A673 (cell line): ENCODE results near the gene KCNIP4. TPM values are rescaled to one million over a fixed set of nuclear protein-coding genes. Genes with fewer than 3 reads are reported as not detected.

ENCODE experiments used
- BruUV-seq: library from RNA; stranded (reverse); fragments of 400-500 nt; replicated peaks from 2 replicates; lab custom pipeline; 2021; lab: Mats Ljungman, UMichigan
- CTCF ChIA-PET: fragments of 300-600 bp; sonication (Branson Sonifier 250); formaldehyde crosslinking; loops from one replicate; lab custom pipeline; 2022; ENCODE audit warnings: antibody characterized with exemption; lab: Charles Lee
- POLR2A ChIA-PET: fragments of 300-600 bp; sonication (Branson Sonifier 250); formaldehyde crosslinking; loops from one replicate; lab custom pipeline; 2022; ENCODE audit warnings: antibody characterized with exemption; ENCODE audit not compliant: low non-redundant PET; lab: Charles Lee
- DNase-seq: peaks from one replicate; pipeline ENCODE4 v3.0.0-alpha.2; 2015; ENCODE audit warnings: low spot score
- H3K27ac ChIP-seq: fragments of 200-600 bp; sonication (generic); 2 replicates; pipeline ENCODE4 v1.5.1; 2016; ENCODE audit warnings: mixed run types, low read depth, mild to moderate bottlenecking, mixed read lengths, antibody characterized with exemption, low read length; ENCODE audit not compliant: poor library complexity, severe bottlenecking
- H3K27me3 ChIP-seq: fragments of 200-600 bp; sonication (generic); replicated peaks from 2 replicates; pipeline ENCODE4 v1.6.1; 2017; ENCODE audit warnings: mixed run types, low read depth, mild to moderate bottlenecking, mixed read lengths, antibody characterized with exemption, low read length; ENCODE audit not compliant: insufficient read depth, poor library complexity
- H3K36me3 ChIP-seq: fragments of 200-600 bp; sonication (generic); 2 replicates; pipeline ENCODE4 v1.6.1; 2016; ENCODE audit warnings: mixed run types, mild to moderate bottlenecking, mixed read lengths, antibody characterized with exemption, low read length; ENCODE audit not compliant: insufficient read depth, poor library complexity, severe bottlenecking
- H3K4me1 ChIP-seq: fragments of 200-600 bp; sonication (generic); 2 replicates; pipeline ENCODE4 v1.6.1; 2017; ENCODE audit warnings: mixed run types, mild to moderate bottlenecking, mixed read lengths, antibody characterized with exemption, low read length; ENCODE audit not compliant: insufficient read depth, poor library complexity, severe bottlenecking
- H3K4me3 ChIP-seq: fragments of 200-600 bp; sonication (generic); 2 replicates; pipeline ENCODE4 v1.5.1; 2016; ENCODE audit warnings: low read depth, mixed run types, mild to moderate bottlenecking, mixed read lengths, low read length; ENCODE audit not compliant: poor library complexity, severe bottlenecking
- H3K9me3 ChIP-seq: fragments of 200-600 bp; sonication (generic); 2 replicates; pipeline ENCODE4 v1.6.1; 2016; ENCODE audit warnings: mixed run types, low read depth, mild to moderate bottlenecking, mixed read lengths, antibody characterized with exemption, low read length; ENCODE audit not compliant: poor library complexity, severe bottlenecking
- EZH2 ChIP-seq: fragments of 200-600 bp; sonication (generic); IDR thresholded peaks from 2 replicates; pipeline ENCODE4 v1.6.1; 2017; ENCODE audit warnings: borderline replicate concordance, low read depth, mild to moderate bottlenecking, mixed read lengths, antibody characterized with exemption, low read length; ENCODE audit not compliant: poor library complexity, severe bottlenecking
- intact Hi-C: fragments of 100-400 bp; cut with micrococcal nuclease; formaldehyde crosslinking; loops from one replicate; pipeline ENCODE4 v1.10.0; 2022; ENCODE audit not compliant: unreplicated experiment
- total RNA-seq: library from RNA; stranded (reverse); gene quantifications from 2 replicates; pipeline ENCODE4 v1.2.3, GENCODE V29; 2021
- TF ChIP-seq, protein P1 (sequence below): fragments of 300-800, 200-600 bp; sonication (generic); conservative IDR thresholded peaks from 2 replicates; pipeline ENCODE4 v1.5.1; 2017; ENCODE audit warnings: low read depth, mild to moderate bottlenecking, antibody characterized with exemption, low read length, moderate library complexity, mixed read lengths

The KCNIP4 gene
- total RNA-seq, 1 experiment from 2014 or later = not detected

DNA sequence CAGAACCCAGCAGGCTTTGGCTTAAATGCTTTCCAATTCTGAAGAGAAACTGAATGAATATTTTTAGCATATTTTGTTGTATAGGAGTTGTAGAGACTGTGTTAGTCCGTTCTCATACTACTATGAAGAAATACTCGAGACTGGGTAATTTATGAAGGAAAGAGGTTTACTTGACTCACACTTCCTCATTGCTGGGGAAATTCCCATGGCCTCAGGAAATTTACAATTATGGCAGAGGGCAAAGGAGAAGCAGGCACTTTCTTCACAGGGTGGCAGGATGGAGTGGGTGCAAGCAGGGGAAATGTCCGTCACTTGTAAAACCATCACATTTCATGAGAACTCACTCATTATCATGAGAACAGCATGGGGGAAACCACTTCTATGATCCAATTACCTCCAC is 956.6 kb downstream of the KCNIP4 start:
- no peaks in the 10 kb centered on the region for H3K36me3 ChIP-seq
- no peak overlapping the region for H3K27ac ChIP-seq
- ChIA-PET POLR2A (no interaction called here), CTCF (no interaction called here)
- H3K4me3 ChIP-seq = no peak overlapping the region
- no peaks in the 10 kb centered on the region for H3K27me3 ChIP-seq
- TF ChIP-seq, protein P1, sequence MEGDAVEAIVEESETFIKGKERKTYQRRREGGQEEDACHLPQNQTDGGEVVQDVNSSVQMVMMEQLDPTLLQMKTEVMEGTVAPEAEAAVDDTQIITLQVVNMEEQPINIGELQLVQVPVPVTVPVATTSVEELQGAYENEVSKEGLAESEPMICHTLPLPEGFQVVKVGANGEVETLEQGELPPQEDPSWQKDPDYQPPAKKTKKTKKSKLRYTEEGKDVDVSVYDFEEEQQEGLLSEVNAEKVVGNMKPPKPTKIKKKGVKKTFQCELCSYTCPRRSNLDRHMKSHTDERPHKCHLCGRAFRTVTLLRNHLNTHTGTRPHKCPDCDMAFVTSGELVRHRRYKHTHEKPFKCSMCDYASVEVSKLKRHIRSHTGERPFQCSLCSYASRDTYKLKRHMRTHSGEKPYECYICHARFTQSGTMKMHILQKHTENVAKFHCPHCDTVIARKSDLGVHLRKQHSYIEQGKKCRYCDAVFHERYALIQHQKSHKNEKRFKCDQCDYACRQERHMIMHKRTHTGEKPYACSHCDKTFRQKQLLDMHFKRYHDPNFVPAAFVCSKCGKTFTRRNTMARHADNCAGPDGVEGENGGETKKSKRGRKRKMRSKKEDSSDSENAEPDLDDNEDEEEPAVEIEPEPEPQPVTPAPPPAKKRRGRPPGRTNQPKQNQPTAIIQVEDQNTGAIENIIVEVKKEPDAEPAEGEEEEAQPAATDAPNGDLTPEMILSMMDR = no peak
- no peak for TF ChIP-seq EZH2
- intact Hi-C loops = no loop called here
- no peaks in the 10 kb centered on the region for H3K4me1 ChIP-seq
- BruUV-seq = no TSS peak
- no peaks in the 10 kb centered on the region for H3K9me3 ChIP-seq
- peak; percentile 14 for DNase-seq

DNA sequence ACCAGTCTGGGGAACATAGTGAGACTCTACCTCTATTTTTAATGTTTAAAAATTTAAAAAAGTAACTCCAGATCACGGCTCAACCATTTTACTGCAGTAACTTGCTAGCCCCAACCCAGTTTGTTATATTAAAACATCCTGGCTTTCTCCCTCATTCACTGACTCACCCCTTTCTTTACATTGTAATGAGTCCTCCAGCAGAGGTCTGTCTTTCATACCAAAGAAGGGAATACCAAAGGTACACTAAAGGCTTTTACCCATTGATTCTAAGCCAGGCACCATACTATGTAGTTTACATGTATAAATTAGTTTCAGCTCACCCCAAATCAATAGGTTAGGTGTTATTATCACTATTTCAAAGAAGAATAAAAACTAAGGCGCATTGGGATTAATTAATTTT is 961.4 kb downstream of the KCNIP4 start:
- no TSS peak for BruUV-seq
- H3K9me3 ChIP-seq = no peaks in the 10 kb centered on the region
- H3K27me3 ChIP-seq = peaks cover 20% of the 10 kb centered on the region
- intact Hi-C loops = no loop called here
- no peak overlapping the region for H3K27ac ChIP-seq
- no peaks in the 10 kb centered on the region for H3K36me3 ChIP-seq
- DNase-seq = no peak
- no peaks in the 10 kb centered on the region for H3K4me1 ChIP-seq
- POLR2A ChIA-PET = no interaction called here
- TF ChIP-seq, protein P1 = no peak
- no peak for TF ChIP-seq EZH2
- no peak overlapping the region for H3K4me3 ChIP-seq
- CTCF ChIA-PET = interaction anchor here (0.6 kb wide), 1 partner anchor 129 kb away, joined by 4 read pairs; no protein-coding TSS in a partner anchor

DNA sequence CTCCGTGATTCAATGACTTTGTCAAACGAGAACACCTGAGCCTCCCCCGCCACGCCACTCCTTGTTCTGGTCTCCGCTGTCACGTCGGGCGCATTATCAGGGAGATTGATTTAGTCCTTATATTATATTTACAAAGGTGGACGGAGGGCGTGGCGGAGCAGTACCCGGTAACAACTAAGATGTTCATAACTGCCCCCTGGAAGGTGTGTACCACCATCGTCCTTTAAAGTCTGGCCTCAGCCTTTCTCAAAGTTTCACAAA is 964.1 kb downstream of the KCNIP4 start:
- no peak for TF ChIP-seq EZH2
- TF ChIP-seq, protein P1 = no peak
- no TSS peak for BruUV-seq
- no peaks in the 10 kb centered on the region for H3K4me1 ChIP-seq
- intact Hi-C loops = no loop called here
- H3K36me3 ChIP-seq = no peaks in the 10 kb centered on the region
- no peak overlapping the region for H3K4me3 ChIP-seq
- peaks cover 20% of the 10 kb centered on the region for H3K27me3 ChIP-seq
- CTCF ChIA-PET = no interaction called here
- H3K27ac ChIP-seq = no peak overlapping the region
- no peak for DNase-seq
- POLR2A ChIA-PET = no interaction called here
- H3K9me3 ChIP-seq = no peaks in the 10 kb centered on the region
